AG08396 (cell line): ENCODE measurements around the gene HAND1.

ENCODE experiments used
- DNase-seq: peaks from one replicate; pipeline ENCODE4 v3.0.0; 2012; ENCODE audit warnings: low spot score, mixed read lengths

HAND1 gene

DNA sequence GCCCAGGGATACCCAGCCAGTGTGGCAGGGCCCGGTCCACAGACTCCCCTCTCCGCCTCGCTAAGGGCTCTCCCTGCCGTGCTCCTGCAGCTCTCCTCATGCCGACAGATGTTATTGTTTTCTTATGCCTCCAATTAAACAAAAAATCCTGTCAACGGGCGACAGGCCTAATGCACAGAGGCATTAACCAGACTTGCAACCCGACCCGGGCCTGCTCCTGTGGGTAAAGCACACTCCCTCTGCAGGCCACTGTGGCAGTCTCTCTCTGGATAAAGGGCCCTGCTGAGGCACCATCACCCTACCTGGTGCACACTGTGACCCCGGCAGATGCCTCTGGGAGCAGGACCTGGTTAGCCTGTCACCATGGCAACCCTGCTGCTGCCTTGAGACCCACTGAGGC lies 27.5 kb upstream of the HAND1 start:
- no peak for DNase-seq

DNA sequence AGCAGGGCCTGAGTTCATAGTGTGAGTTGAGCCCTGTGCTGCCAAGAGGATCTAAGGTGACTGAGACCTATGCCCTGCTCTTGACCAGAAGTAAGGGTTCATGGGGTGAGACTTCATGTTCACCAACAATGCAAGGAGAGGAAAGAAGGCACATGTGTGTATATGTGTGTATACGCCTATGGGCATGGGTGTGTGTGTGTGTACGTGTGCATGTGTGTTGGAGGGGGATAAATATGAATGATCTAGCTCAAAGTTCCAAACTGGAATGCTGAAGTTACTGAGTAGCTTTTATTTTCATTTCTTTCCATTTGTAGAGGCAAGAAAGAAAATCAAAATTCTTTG lies 25.6 kb upstream of the HAND1 start:
- no peak for DNase-seq

DNA sequence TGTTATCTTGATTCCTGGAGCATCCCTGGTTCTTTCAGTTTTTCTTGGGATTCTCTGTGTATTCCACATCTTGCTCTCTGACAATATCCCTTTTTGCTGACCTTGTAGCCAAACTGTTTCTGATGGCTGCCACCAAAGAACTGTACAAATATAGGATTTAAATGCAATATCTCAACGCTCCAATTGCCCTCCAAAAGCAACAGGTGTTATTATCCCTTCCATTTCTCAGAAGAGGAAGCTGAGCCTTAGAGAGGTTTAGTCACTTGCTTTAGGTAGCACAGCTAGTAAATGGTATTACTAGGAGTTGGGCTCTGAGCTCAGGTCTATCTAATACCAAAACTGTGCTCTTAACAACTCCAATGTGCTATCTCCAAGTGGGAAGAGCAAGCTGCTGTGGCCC lies 24.2 kb upstream of the HAND1 start:
- DNase-seq, result no peak

DNA sequence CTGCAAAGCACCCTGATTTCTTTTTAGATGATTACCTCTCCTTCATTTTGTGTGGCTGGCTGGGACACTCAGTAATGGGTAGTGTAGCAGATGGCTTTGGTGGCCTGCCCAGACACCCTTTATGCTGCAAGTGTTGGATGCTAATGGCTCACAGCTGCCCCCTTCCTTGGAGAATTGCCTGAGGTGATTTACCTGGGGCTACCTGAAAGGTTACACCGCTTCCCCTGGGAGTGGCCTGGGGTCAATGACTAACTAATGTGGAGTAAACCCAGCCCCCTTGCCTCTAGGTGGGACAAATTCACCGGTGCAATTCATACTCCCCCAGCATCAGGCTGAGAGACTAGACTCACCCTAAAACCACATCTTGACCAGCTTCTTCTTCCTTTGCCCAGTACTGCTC lies 23.5 kb upstream of the HAND1 start:
- no peak for DNase-seq

DNA sequence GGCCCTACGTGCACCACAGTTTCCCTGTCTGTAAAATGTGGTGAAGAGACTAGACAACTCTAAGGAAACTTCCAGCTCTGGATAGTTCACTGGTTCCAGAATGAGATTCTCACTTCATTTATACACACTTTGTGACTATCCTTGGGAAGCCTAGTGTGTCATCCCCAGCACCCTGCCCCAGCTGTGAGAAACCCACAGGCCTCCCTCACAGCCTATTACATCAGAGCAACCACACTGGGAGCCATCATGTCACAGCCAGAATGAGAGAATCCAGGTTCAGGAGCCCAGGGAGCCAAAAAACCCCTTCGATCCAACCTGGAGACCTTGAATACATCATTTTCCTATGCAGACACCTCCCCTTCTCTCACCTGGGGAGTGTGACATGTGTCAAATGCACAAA lies 21.0 kb upstream of the HAND1 start:
- no peak for DNase-seq

DNA sequence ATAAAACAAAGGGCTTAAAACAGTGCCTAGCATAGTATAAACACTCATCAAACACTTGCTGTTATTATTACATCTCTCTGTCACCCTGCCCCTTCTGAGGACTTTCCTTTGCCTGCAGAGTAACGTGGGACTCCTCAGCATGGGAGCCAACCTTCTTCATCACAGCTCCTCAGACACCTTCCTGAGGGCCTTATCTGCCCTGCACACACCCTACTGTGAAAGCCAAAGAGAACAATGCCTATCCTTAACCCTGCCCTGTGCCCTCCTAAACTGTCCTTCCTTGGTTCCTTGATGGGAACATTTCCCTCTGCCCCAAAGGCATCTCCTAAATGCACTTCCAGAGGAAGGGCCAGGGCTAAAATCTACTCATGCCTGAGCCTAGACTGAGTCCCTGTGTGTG lies 20.6 kb upstream of the HAND1 start:
- no peak for DNase-seq

DNA sequence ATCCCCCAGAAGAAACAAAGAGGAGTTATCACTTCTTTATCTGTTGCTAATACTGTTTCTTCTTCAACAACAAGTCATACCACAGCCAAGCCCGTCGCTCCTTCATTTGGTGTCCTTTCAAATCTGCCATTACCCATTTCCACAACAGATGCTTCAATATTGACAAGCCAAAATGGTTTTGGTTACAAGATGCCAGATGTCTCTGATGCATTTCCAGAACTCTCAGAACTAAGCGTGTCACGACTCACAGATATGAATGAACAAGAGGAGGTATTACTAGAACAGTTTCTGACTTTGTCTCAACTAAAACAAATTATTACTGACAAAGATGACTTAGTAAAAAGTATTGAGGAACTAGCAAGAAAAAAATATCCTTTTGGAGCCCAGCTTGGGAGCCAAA lies 16.0 kb upstream of the HAND1 start:
- DNase-seq, result no peak

DNA sequence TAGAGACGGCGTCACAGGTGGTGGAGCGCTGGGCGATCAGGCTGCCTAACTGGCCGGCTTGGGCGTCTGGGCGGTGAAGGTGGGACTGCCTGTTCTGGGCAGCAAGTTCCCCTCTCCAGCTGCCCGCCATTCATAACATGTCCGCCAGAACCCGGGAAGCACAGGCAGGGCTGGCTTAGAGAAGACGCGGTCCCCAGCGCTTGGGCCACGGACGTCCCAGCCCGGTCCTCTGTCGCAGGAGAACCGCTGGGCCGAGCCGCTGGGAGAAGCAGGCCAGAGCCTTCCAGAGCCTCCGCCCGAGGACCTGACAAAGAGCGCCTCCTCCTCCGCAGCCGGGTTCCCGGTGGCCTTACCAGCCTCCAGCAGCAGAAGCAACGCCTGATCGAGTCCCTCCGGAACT lies 15.2 kb upstream of the HAND1 start:
- DNase-seq, result no peak

DNA sequence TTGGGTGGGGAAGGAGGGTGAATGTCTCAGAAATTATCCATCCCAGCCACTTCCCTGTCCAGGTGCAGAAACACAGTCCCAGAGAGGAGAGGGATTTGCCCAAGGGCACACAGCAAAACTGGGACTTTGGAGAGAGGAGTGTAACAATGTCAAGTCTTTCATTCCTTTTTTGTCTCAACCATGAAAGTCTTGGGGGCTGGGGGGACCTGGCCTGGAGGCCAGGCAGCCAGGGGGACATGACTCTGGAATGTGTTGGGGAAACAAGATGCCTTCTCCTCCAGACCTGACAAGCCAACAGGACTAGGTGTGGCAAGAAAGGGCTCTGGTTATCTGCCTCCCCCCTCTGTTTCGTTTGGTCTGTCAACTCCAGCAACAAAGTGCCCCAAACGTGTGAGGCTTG lies 13.9 kb upstream of the HAND1 start:
- DNase-seq, result no peak

DNA sequence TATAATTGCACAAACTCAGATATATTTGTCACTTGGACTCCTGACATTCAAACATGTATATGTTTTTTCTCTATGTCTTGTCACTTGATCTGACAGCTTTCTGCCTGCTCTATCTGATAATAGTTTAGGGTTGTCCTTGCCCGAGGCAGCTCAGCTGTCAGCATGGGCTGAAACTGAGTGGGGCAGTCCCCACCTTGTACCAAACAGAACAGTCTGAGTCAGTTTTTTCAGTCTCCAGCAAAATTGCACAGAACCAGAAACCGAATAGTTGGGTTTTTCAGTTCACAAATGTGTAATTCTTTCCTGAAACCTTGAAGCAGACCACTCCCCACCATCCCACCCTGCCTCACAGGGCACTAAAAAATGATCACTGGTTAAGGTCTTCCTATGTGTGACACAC lies 9.5 kb upstream of the HAND1 start:
- DNase-seq, result no peak

DNA sequence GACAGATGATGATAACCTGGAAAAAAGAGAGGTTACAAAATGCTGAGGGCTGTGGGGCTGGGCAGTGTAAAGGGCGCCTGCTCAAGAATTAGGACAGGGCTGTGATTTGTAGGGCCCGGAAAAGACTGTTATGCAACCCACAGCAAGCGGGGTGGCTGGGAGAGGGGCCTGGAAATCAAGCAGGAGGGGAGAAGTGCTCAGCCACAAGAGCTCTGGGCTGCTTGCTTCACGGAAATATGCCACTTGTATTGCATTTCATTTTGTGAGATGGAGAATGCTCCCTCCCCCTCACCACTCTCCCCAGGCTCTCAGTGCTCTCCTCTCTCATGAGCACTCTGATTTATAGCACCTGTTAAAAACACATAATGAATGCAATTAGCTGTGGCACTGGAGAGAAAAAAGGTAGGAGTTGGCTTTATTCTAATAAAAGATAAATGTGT lies 8.4 kb upstream of the HAND1 start:
- no peak for DNase-seq

DNA sequence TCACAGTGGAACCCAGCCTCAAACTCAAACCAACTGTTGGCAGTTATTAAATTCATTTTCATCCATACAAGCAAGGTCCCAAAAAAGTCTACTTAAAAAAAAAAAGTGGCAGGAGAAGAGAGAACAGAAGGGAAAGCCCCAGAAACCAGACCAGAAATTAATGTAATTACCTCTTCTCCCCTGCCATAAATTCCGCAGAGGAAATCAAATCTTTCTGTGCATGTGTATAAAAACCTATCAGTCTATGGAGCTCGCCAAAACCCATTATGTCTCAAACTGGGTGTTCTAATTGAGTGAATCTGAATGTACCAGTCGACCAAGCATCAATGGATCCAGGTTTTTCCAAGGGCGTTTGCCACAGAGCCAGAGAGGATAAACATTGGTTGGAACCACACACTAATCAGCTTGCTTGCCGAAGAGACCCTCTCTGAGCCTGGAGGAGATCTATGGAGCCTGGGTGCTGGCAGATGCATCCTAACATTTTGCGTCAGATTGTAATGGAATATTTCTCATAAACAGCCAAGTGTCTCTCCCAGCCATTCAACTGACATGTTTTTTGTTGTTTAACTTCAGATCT lies 7.9 kb upstream of the HAND1 start:
- no peak for DNase-seq

DNA sequence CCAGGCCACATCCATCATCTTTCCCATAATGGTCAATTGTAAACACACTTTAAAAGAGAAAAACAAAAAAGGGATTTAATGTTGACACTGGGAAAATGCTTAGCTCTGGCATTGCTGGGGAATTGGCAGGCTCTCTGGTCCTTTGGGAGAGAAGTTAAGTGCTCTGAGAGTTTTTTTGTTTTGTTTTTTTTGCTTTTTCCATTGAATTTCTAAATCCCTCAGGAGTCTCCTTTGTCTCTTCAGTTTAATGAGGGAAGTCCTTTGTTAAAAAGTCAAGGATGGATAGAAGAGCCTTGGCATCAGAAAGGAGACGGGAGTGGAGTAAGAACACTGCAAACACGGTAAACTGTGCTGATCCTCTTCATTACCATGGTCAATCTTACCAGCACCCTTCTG lies 7.1 kb upstream of the HAND1 start:
- no peak for DNase-seq

DNA sequence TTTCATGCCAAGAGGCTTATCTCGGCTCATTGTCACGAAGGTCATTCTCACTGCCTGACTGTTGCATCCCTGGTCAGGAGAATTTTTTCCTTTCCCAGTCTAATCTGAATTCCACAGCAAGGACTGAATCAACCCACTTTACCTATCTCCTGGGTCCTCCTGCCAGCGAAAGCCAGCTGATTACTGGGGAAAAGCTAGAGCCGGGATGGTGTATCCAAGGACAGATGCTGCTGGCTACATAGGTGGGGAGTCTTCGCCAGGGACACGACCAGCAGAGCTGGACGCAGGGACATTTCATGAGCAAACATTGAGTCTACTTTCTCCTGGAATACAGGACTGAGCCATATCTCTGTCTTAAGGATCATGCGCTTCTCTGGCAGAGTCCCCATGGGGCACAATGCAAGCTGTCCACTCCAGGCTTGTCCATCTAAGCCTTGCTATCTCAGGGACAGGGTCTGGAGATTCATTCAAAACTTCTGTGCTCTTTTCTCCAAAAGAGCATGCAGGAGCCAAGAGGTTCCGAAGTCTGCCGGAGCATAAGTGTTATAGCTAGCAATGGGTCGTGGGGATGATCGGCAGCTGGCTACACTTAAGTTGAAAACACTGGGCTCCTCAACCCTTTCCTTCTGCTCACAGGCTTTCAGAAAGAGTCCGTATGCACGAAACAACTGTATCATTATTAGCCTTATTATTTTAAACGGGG lies 6.5 kb upstream of the HAND1 start:
- no peak for DNase-seq

DNA sequence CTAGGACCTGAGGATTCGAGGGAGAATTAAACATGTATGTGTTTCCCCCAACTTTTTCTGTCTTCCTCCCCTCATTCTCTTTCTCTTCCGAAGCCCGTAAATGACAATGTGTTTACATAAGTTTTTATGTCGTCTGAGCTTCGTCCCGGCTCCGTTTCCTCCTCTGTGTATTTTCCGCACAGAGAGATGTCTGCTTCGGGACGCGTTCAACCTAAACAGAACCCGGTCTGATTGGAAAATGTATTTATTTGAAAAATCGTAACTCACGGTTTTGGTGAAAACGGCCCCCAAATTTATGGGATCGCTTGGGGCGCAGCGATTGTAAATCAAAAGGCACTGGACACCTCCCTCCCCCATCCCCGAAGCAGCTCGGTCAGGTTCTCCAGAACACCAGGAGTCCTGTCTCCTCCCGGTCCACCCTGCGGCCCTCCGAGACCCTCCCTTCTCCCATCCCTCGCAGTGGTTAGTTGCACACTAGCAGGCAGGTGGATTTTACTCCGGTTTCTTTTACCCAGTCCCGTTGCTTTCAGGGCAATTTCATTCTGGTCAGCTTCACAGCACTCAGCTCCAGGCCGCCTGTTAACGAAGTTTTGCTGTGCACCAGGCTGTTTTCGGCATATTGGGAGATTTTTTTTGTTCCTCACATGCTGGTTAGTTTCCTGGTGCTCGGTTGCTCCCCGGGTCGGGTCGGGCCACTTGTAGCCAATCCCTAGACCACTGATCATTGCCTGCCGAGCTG lies 5.8 kb upstream of the HAND1 start:
- DNase-seq, result no peak

DNA sequence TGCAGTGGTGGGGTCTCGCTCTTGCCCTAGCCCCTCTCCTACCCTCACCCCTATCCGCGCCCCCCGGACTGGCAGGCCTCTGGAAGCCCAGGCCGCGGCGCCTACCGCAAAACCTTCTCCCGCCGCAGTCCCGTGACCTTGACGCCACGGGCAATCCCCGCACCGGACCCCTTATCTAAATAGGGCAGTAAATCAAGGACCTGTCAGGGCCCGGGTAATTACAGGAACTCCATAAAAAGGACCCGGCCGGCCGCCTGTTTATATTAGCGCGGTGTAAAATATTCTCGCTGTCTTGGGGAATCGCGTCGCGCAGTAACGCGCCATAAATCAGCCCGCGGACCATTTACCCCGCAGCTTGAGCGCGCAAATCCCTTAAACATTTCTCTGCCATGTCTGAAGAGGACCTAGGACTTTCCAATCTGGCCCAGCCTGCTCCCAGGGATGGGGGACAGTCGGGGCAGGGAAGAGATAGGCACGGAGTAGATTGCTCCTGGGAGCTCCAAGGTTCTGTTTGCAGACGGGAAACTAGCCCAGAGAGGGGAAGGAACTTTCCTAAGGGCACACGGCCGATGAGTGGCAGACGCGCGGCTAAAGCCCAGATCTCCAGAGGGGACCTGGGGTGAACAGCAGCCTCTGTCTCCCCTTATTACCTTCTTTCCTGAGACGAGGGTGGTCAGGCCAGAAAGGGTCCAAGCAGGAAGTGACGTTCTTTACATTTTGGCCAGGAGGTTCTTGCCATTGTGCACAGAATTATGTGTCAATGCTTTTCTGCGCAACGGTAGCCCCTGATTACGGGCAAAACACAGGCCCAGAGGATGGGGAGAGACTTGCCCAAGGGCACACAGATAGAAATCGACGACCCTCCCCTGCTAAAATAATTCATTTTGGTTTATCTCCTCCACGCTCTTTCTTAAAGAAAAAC lies 4.8 kb upstream of the HAND1 start:
- DNase-seq, result no peak

DNA sequence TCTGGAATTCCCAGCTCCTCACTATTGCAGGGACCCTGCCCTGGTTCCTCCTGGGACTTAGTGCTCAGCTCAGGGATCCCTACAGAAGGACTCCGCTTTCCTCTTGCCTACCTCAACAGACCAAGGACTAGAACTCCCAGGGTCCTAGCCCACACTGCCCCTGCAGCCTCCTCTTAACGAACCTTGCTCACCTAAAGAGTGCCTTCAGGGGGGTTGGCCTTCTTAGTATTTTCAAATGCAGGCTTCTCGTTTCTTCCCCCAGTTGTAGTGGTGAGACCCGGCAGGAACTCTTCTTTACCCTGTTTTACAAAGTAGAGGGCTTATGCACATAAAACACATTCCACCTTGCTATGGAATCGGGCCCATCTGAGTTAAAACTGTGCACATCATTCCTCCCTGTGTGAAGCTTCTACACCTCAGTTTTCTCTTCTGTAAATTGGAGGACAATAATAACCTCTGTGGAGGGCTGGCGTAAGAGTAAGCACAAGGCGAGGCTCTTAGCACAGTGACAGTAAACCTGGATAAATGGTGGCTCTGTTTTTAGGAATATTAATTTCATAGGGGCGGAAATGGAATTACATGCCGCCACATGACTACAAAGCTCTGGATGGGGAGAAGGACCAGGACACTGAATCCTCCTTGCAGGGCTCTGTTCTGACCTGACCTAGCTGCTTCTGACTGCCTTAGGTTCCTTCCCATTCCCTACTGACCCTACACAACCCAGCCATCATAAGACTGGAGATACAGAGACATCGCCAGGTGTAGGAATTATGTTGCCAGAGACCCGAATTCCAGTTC lies 3.8 kb upstream of the HAND1 start:
- no peak for DNase-seq

DNA sequence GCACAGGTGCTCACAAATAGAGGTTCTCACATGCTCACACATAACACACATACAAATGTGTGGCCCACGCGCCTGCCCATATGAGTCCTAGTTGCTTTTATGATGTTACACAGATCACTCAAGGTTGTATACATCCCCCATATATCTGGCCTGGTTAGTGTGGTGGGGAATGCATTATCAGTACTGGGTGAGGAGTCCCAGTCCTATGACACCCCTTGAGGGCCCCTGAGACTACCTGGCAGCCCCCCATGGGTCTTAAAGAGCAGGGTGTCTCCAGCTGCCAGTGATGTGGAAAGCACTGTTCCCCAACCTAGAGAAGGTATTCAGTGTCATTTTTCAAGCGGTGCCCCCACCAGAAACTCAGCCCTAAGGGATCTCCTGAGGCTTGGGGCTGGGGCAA lies 2.8 kb upstream of the HAND1 start:
- no peak for DNase-seq

DNA sequence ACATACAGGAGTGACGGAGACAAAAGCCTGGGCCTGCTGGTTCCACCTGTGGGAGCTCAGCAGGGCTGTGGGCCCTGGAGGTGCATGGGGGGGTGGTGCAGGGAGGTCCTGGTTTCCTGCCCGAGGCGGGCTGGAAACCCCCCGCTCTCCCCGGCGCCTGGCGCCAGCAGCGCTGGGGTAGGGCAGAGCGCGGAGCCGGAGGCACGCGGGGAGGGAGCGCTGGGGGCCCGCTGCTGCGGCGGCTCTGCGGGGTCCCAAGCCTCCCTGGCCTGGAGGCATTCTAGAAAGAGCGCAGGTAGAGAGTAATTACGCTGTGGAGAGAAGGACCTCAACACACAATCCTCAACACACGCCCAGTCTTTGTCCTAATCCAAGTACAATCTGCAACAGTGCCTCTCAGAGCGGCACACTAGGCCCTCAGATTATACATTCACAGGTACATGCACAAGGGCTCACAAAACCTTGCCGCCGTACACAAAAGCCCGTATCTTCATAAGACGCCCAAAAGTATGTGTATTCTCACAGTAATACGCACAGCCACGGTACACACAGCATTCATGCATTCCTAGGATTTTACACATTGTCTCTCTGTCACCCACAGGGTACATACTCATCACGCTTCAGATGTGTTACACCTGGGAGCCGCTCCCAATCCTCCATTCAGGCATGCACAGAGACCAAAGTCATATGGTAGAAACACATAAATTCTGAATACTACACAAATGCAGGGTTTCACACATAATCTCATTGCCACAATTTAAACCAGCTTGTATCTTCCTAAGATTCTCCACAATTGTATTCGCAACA lies 2.1 kb upstream of the HAND1 start:
- no peak for DNase-seq

DNA sequence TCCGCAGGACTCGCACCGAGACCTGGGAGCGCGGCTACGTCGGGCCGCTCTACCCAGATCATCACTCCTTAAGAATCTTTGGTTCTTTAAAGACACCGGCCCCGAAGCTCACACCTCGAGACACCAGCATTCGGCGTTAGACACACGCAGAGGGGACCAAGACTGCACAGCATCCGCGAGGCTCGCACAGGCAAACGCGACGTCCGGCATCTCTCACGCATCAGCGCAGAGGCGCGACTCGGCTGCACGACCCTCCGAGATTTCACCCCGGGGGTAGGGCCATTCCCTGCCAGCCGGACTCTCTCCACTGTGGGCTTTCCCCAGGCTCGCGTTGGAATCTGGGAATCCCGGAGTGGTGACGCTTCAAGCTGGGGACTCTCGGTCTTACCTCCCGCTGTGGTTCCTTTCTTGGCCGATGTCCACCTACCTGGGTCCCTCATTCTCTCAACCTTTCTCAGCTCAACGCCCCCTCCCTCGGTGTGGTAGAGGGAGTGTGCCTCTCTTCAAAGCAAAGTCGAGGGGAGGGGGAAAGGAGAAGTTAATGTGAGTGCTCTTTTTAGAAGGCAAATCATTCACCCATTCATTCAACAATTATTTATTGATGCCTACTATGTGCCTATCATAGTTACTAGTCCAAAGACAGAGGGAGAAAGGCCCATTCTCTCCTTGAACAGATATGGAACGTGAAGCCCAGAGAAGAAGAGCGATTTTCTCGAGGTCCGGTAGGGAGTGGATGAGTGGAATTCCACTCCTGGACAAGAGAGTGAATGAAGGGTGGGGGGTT lies 1.3 kb upstream of the HAND1 start:
- no peak for DNase-seq
